GM12864 (cell line): ENCODE results near the gene ANKFN1.

ENCODE experiments used
- DNase-seq: peaks from one replicate; pipeline ENCODE4 v3.0.0-alpha.2; 2011; ENCODE audit warnings: low read depth
- H3K4me3 ChIP-seq: 2 replicates; pipeline ENCODE4 v1.5.1; 2011; ENCODE audit warnings: mild to moderate bottlenecking, low read depth, low read length, control low read depth
- CTCF ChIP-seq: IDR thresholded peaks from 2 replicates; pipeline ENCODE4 v1.5.1; 2011; ENCODE audit warnings: low read depth, mild to moderate bottlenecking, moderate library complexity, low read length, control low read depth, inconsistent platforms; ENCODE audit errors: missing control alignments

Gene ANKFN1

GRCh38 chr17:56320443-56320842, 167.2 kb downstream of the ANKFN1 start:
- DNase-seq = no peak
- no peak overlapping the region for H3K4me3 ChIP-seq
- no peak for TF ChIP-seq CTCF

GRCh38 chr17:56322991-56323390, 169.7 kb downstream of the ANKFN1 start:
- DNase-seq = no peak
- H3K4me3 ChIP-seq = no peak overlapping the region
- no peak for TF ChIP-seq CTCF

- no peak for DNase-seq
- TF ChIP-seq CTCF = no peak
Observed at GRCh38 chr17:56324676-56325075, 171.4 kb downstream of the ANKFN1 start.

GRCh38 chr17:56325313-56326000, 172.2 kb downstream of the ANKFN1 start:
- DNase-seq = no peak
- no peak overlapping the region for H3K4me3 ChIP-seq
- no peak for TF ChIP-seq CTCF

More at GRCh38 chr17:56324676-56325075, 171.4 kb downstream of the ANKFN1 start:
- no peak overlapping the region for H3K4me3 ChIP-seq

GRCh38 chr17:56326001-56326359, 172.7 kb downstream of the ANKFN1 start:
- DNase-seq = no peak
- no peak overlapping the region for H3K4me3 ChIP-seq
- no peak for TF ChIP-seq CTCF

GRCh38 chr17:56347639-56348038, 194.4 kb downstream of the ANKFN1 start:
- no peak for DNase-seq
- TF ChIP-seq CTCF = no peak

GRCh38 chr17:56350592-56350991, 197.3 kb downstream of the ANKFN1 start:
- no peak for DNase-seq
- H3K4me3 ChIP-seq = no peak overlapping the region
- no peak for TF ChIP-seq CTCF

More at GRCh38 chr17:56347639-56348038, 194.4 kb downstream of the ANKFN1 start:
- no peak overlapping the region for H3K4me3 ChIP-seq
